Suppressor macrophage (primary cell): ENCODE measurements around the gene ACVR2B.
"Not testable (repeated sequence)": the region's sequence is repeated elsewhere in the genome, so short reads cannot be mapped to it uniquely, and the experiment has no call there.

Experiments
- DNase-seq, 4 experiments: peaks; one replicate each; pipeline ENCODE4 v3.0.0-alpha.2; 2020 to 2022
- total RNA-seq, 17 experiments: gene quantifications; one replicate each; lab custom pipeline; 2026; ENCODE audit warnings: mixed read lengths in 6 of 17, inconsistent platforms in 3 of 17; lab: John Stamatoyannopoulos, UW

Gene ACVR2B
- total RNA-seq: 4.0 to 16.6 (median 10.0) reads per million in 17 experiments

DNA sequence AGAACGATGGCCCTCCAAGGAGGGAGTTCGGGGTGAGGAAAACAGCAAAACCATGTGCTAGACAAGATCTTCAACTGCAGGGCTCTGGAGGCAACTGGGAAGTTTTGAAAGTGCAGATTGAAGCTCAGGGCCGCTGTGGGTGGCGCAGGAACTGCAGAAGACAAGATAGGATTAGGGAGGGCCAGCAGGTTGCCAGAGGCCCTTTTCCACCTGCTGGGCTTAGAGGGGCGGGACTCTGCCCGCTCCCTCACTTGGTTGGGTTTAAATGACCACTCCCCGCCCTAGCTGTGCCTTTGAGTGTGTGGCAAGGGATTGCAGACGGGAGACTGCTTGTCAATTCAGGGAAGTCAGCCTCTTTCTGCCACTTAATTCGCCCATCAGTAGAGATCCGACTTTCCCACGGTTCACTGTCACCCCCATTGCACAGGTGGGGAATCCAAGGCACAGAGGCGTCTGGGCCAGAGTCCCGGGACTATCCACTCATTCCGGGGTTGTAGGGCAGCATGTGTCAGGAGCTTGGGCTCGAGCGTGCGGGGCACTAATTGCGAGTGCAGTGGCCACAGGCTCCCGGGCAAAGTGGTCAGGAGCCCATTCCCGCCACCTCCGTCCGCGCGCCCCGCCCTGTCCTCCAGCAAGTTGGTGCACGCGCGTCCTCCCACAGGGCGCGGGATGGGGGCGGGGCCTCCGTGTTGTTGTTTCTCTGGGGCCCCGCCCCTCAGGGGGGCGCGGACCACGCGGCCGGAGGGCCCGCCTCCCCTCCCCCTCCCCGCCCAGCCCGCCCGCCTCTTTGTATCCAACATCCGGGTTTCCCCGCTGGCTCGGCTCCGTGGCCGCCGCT, at the start of gene ACVR2B:
ACVR2B (plus strand) TSS at position 816 of the 838 bp plus-strand sequence. CDS start 433 bp downstream, outside the sequence.
- DNase-seq: peak; percentile 87 to 95 (median 90)

DNA sequence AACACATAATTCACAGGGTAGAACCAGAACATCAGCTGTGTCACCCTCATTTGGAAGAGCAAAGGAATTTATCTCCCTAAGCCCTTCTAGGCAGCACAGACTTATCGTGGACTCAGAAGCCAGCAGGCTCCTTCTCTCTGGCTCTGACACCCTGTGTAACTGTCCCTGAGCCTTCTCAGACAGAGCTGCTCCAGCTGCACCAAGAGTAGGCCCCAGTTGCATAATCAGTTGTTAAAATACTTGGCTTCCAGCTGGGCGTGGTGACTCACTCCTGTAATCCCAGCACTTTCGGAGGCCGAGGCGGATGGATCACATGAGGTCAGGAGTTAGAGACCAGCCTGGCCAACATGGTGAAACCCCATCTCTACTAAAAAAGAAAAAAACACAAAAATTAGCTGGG, 49.4 kb upstream of the ACVR2B start:
- peak in 1 of 4 experiments; percentile 4 for DNase-seq

GRCh38 chr3:38411591-38411990, 42.1 kb upstream of the ACVR2B start:
- DNase-seq: no peak

DNA sequence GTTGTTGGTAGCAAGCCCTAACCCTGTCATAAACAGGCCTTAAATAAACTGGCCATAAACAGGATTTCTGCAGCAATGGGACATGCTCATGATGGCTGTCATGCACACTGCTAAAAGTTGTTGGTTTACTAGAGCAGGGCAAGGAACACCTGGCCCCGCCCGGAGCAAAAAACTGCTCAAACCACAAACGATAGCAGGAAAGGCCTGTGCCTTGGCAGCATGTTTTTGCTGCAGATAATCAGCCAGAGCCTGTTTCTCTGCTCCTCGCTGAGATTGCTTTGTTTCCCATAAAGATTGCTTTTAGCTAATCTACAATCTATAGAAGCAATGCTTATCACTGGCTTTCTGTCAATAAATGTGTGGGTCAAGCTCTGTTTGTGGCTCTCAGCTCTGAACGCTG, 32.9 kb upstream of the ACVR2B start:
- DNase-seq: not testable (repeated sequence)

DNA sequence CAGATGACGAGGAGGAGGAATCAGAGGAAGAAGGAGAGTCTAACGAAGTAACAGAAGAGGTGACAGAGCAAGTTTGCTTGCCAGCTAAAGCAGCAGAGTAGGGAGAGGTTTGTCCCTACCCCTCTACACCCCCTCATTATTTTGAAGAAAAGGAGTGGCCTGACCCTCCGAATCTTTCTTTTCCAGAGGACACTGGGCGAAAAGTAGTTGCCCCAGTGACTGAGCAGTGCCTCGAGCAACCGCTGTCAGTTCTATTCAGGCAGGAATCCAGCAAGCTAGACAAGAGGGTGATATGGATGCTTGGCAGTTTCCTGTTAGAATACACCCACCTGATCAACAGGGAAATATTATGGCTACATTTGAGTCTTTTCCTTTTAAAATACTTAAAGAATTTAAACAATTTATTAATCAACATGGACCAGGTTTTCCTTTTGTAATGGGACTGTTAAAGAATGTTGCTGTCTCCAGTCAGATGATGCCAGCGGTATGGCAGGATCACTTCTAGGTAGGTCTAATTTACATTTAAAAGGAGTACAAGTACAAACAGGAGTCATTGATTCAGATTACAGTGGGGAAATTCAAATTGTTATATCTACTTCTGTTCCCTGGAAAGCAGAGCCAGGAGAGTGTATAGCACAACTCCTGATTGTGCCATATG, 31.9 kb upstream of the ACVR2B start:
- no peak for DNase-seq

DNA sequence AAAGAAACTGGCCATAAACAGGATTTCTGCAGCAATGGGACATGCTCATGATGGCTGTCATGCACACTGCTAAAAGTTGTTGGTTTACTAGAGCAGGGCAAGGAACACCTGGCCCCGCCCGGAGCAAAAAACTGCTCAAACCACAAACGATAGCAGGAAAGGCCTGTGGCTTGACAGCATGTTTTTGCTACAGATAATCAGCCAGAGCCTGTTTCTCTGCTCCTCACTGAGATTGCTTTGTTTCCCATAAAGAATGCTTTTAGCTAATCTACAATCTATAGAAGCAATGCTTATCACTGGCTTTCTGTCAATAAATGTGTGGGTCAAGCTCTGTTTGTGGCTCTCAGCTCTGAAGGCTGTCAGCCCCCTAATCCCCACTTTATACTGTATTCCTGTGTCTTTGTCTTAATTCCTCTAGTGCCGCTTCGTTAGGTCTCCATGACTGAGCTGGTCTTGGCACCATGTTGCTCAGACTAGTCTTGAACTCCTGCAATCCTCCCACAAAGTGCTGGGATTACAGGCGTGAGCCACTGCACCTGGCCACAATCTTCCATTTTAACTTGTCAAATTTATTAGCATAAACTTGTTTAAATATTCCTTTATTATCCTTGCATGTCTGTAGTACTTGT, 26.8 kb upstream of the ACVR2B start:
- DNase-seq: not testable (repeated sequence)

- DNase-seq: not testable (repeated sequence)
Observed at GRCh38 chr3:38432871-38433658, 20.6 kb upstream of the ACVR2B start.

DNA sequence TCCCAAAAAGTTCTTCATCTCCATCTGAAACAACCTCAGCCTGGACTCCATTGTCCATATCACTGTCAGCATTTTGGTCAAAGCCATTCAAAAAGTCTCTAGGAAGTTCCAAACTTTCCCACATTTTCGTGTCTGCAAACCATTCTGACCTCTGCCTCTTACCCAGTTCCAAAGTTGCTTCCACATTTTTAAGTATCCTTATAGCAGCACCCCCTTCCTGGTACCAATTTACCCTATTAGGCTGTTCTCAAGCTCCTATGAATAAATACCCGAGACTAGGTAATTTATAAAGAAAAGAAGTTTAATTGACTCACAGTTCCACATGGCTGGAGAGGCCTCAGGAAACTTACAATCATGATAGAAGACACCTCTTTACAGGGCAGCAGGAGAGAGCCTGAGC, 20.0 kb upstream of the ACVR2B start:
- not testable (repeated sequence) for DNase-seq

DNA sequence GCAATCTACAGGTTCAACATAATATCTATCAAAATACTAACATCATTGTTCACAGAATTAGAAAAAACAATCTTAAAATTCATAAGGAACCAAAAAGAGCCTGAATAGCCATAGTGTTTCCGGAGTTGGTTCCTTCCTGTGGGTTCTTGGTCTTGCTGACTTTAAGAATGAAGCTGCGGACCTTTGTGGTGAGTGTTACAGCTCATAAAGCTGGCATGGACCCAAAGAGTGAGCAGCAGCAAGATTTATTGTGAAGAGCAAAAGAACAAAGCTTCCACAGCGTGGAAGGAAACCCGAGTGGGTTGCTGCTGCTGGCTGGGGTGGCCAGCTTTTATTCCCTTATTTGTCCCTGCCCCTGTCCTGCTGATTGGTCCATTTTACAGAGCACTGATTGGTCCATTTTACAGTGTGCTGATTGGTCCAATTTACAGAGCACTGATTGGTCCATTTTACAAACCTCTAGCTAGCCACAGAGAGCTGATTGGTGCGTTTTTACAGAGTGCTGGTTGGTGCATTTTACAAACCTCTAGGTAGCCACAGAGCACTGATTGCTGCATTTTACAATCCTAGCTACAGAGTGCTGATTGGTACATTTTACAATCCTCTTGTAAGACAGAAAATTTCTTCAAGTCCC, 15.1 kb upstream of the ACVR2B start:
- DNase-seq: peak; percentile 63 to 90 (median 75)

- DNase-seq: not testable (repeated sequence)
Observed at GRCh38 chr3:38443205-38443604, 10.5 kb upstream of the ACVR2B start.

- DNase-seq: no peak
Observed at GRCh38 chr3:38446085-38446686, 7.5 kb upstream of the ACVR2B start.

GRCh38 chr3:38446812-38447211, 6.9 kb upstream of the ACVR2B start:
- DNase-seq: no peak

- no peak for DNase-seq
Observed at GRCh38 chr3:38450853-38451252, 2.8 kb upstream of the ACVR2B start.

GRCh38 chr3:38453913-38454177, 155 bp downstream of the ACVR2B start:
- no peak for DNase-seq

GRCh38 chr3:38454178-38454883, 641 bp downstream of the ACVR2B start:
- DNase-seq: peak; percentile 17 to 71 (median 48)

DNA sequence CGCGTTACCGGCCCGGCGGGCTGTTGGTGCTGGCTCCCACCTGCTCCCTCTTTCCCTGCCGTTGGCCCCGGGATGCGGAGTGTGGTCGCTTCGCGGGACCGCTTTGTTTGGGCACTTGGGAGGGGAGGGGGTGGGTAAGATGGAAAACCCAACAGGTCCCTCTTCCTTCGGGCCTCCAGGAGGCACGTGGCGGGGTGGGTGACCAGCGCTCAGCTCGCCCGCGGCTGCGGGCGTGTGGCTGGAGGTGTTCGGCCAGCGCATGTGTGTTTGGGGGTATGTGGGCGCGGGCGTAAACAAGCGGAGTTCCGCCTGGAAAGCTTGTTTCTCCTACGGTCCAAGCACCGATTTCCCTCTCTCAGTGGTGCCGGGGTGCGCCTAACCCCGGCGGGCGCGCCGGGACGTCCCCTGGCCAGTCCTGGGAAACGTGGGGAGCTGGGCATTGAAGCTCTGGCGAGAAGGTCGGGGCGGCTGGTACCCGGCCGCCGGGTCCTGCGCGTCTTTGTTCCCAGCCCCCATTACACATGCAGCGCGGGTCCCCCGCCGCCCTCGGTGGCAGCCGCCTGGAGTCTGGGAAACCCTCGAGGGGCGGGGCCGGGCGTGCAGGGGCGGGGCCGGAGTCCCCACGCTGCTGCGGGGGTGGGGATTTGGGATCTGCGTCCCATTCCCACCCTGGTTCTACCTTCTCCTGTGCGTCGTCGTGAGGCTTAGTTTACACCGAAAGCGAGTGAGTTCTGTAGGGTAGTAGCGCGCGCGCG, 1.4 kb downstream of the ACVR2B start:
- peak in 3 of 4 experiments; percentile 31 to 67 (median 55) for DNase-seq

- peak in 1 of 4 experiments; percentile 17 for DNase-seq
Observed at GRCh38 chr3:38455639-38456430, 2.1 kb downstream of the ACVR2B start.

DNA sequence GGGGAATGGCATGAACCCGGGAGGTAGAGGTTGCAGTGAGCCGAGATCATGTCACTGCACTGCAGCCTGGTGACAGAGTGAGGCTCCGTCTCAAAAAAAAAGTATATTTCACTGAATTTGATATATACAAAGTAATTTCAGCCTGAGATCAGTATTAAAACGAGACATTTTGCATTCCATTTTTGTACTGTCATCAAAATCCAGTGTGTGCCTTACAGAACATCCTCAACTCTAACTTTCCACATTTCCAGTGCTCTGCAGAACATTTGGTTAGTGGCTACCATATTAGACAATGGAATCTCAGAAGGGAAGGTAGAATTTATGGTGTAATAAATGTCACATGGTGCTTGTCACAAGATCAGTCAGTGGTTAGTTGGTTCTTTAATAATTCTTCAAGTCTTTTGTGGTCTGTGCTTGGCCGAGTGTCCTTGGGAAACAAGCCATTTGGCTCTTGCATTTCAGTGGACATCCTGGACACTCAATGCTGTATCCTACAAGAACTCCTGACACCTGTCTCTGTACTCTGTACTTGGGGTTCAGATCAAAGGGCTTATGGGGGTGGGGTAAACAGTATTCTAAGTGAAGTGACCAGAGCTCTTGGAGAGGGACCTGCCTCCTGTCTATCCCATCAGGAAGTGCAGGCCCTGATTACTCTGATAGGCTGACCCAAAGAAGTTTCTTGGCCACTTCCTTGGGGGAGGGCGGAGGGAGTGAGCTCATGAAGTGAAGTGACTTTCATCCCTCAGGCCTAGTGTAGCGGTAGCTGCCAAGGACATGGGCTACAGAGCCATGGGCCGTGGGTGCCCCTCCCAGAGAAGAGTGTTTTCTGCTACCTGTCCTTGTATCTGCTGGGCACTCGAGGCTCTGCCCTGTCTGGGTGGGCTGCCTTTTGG, 3.7 kb downstream of the ACVR2B start:
- peak in 3 of 4 experiments; percentile 27 to 45 (median 42) for DNase-seq
